Activated CD4-positive, alpha-beta T cell treated with anti-CD3 and anti-CD28 coated beads for 1 hour (primary cell): ENCODE data around the gene RYK.
"Not testable (repeated sequence)": the region's sequence is repeated elsewhere in the genome, so short reads cannot be mapped to it uniquely, and the experiment has no call there.

Experiments used
- DNase-seq: peaks from one replicate; pipeline ENCODE4 v3.0.0-alpha.2; 2020

RYK gene

GRCh38 chr3:134214239-134214638 lies 36.4 kb downstream of the RYK start:
- DNase-seq = no peak

GRCh38 chr3:134212967-134213665 lies 37.5 kb downstream of the RYK start:
- DNase-seq = peak; percentile 76

GRCh38 chr3:134211797-134212196 lies 38.9 kb downstream of the RYK start:
- no peak for DNase-seq

GRCh38 chr3:134205451-134205850 lies 45.2 kb downstream of the RYK start:
- no peak for DNase-seq

GRCh38 chr3:134201201-134202130 lies 49.2 kb downstream of the RYK start:
- no peak for DNase-seq

GRCh38 chr3:134199880-134200279 lies 50.8 kb downstream of the RYK start:
- DNase-seq = not testable (repeated sequence)

- no peak for DNase-seq
Observed at GRCh38 chr3:134199240-134199639, 51.4 kb downstream of the RYK start.

- no peak for DNase-seq
Observed at GRCh38 chr3:134198414-134198813, 52.2 kb downstream of the RYK start.

GRCh38 chr3:134197681-134198261 lies 52.9 kb downstream of the RYK start:
- no peak for DNase-seq

- DNase-seq = no peak
Observed at GRCh38 chr3:134194247-134194646, 56.4 kb downstream of the RYK start.

- DNase-seq = no peak
Observed at GRCh38 chr3:134190250-134190649, 60.4 kb downstream of the RYK start.

- DNase-seq = no peak
Observed at GRCh38 chr3:134189849-134190248, 60.8 kb downstream of the RYK start.

GRCh38 chr3:134186391-134186790 lies 64.3 kb downstream of the RYK start:
- no peak for DNase-seq

- DNase-seq = no peak
Observed at GRCh38 chr3:134180761-134181160, 69.9 kb downstream of the RYK start.

- no peak for DNase-seq
Observed at GRCh38 chr3:134179508-134179907, 71.2 kb downstream of the RYK start.

- no peak for DNase-seq
Observed at GRCh38 chr3:134163096-134163495, 87.6 kb downstream of the RYK start.

- no peak for DNase-seq
Observed at GRCh38 chr3:134161898-134162615, 88.6 kb downstream of the RYK start.

- no peak for DNase-seq
Observed at GRCh38 chr3:134155446-134155845, 95.2 kb downstream of the RYK start.

- DNase-seq = no peak
Observed at GRCh38 chr3:134153761-134154160, 96.9 kb downstream of the RYK start.

GRCh38 chr3:134150476-134150875 lies 100.2 kb downstream of the RYK start:
- no peak for DNase-seq

- DNase-seq = no peak
Observed at GRCh38 chr3:134149286-134149685, 101.4 kb downstream of the RYK start.

- DNase-seq = no peak
Observed at GRCh38 chr3:134148534-134148933, 102.1 kb downstream of the RYK start.

GRCh38 chr3:134147411-134147810 lies 103.2 kb downstream of the RYK start:
- no peak for DNase-seq
